Measurements from ENCODE around the gene TMEM184A.

Gene TMEM184A

DNA sequence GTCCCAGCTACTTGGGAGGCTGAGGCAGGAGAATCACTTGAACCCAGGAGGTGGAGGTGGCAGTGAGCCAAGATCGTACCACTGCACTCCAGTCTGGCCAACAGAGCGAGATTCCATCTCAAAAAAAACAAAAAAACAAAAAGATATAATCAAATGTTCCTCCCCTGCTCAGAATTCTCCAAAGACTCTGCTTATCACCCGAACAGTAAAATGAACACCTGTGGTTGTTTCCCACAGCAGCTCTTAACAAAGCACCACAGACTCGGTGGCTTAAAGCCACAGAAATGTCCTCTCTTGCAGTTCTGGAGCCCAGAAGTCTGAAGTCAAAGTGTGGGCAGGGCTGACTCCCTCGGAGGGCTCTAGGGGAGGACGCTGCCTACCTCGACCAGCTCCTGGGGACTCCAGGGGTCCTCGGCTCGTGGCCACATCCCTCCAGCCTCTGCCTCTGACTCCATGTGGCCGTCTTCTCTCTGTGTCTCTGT, 47.7 kb downstream of the TMEM184A start:
- no peak overlapping the region for H3K4me2 ChIP-seq (ENCODE audit: low read length)
- H3K9me3 ChIP-seq (ENCODE audit: insufficient read depth, low read length) = no peaks in the 10 kb centered on the region
- H2AFZ ChIP-seq (ENCODE audit: low read depth, low read length) = no peak overlapping the region
- no peaks in the 10 kb centered on the region for H3K36me3 ChIP-seq (replicated peaks; ENCODE audit: low read depth, low read length)
- no peak overlapping the region for H3K27ac ChIP-seq (ENCODE audit: low read length)
- no peaks in the 10 kb centered on the region for H4K20me1 ChIP-seq (ENCODE audit: insufficient read depth, low read length)
- no peak overlapping the region for H3K9ac ChIP-seq (ENCODE audit: low read length)
- H3K4me3 ChIP-seq (ENCODE audit: low read length) = no peak overlapping the region
- TF ChIP-seq, protein P1, sequence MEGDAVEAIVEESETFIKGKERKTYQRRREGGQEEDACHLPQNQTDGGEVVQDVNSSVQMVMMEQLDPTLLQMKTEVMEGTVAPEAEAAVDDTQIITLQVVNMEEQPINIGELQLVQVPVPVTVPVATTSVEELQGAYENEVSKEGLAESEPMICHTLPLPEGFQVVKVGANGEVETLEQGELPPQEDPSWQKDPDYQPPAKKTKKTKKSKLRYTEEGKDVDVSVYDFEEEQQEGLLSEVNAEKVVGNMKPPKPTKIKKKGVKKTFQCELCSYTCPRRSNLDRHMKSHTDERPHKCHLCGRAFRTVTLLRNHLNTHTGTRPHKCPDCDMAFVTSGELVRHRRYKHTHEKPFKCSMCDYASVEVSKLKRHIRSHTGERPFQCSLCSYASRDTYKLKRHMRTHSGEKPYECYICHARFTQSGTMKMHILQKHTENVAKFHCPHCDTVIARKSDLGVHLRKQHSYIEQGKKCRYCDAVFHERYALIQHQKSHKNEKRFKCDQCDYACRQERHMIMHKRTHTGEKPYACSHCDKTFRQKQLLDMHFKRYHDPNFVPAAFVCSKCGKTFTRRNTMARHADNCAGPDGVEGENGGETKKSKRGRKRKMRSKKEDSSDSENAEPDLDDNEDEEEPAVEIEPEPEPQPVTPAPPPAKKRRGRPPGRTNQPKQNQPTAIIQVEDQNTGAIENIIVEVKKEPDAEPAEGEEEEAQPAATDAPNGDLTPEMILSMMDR (IDR thresholded peaks at IDR 0.05; ENCODE audit: low read depth, low read length) = no peak
- no peak for TF ChIP-seq EZH2phosphoT487 (IDR thresholded peaks at IDR 0.05; ENCODE audit: low read depth)
- peaks cover 9% of the 10 kb centered on the region; the same call in 1 of the 2 replicates for H3K4me1 ChIP-seq (ENCODE audit: low read length)
- no peaks in the 10 kb centered on the region for H3K27me3 ChIP-seq (ENCODE audit: low read depth, low read length)
- peaks cover 8% of the 10 kb centered on the region for H3K79me2 ChIP-seq (ENCODE audit: low read length)

DNA sequence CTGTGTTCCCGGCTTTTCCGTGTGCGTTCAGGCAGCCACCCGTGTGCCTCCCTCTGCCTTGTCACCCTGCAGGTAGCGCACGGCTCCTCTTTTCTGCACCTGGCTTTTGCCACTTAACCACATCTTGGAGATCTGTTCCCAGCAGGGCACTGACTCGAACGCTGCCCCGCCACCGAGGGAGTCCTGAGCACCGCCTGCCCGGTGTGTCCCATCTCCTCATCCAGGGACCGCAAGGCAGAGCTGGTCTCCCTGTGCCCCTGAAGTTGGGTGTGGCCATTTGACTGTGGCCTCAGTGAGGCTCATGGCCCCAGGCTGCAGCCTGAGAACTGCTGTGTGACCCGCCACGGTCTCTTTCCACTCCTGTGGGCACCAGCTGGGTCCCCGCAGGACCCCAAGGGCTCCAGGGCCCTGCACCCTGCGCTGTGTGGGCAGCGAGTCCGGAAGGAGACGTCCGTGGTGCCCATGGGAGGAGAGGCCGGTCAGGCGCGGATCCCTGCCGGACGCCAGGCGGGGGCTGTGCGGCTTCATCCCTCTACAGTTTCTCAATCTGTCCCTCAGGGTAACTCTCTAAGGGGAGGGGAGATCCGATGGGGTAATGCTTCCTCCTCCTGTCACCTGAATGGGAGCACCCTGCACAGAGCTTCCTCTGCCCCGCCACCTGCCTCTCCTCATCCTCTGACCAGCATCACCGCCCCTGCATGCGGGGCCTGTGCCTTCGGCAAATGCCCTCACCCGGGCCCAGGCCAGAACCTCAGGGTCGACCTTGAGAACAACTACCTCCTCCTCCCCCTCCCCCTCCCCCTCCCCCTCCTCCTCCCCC, 50.1 kb downstream of the TMEM184A start:
- H3K9ac ChIP-seq (ENCODE audit: low read length) = no peak overlapping the region
- H3K36me3 ChIP-seq (replicated peaks; ENCODE audit: low read depth, low read length) = no peaks in the 10 kb centered on the region
- no peak overlapping the region for H3K27ac ChIP-seq (ENCODE audit: low read length)
- no peak overlapping the region for H2AFZ ChIP-seq (ENCODE audit: low read depth, low read length)
- no peaks in the 10 kb centered on the region for H4K20me1 ChIP-seq (ENCODE audit: insufficient read depth, low read length)
- TF ChIP-seq, protein P1 (IDR thresholded peaks at IDR 0.05; ENCODE audit: low read depth, low read length) = no peak
- TF ChIP-seq EZH2phosphoT487 (IDR thresholded peaks at IDR 0.05; ENCODE audit: low read depth) = no peak
- H3K79me2 ChIP-seq (ENCODE audit: low read length) = peaks cover 28% of the 10 kb centered on the region
- peak overlapping the region; percentile 44 for H3K4me2 ChIP-seq (ENCODE audit: low read length)
- H3K27me3 ChIP-seq (ENCODE audit: low read depth, low read length) = no peaks in the 10 kb centered on the region
- no peaks in the 10 kb centered on the region for H3K9me3 ChIP-seq (ENCODE audit: insufficient read depth, low read length)
- H3K4me3 ChIP-seq (ENCODE audit: low read length) = peak overlapping the region; percentile 38; the same call in 1 of the 2 replicates
- H3K4me1 ChIP-seq (ENCODE audit: low read length) = peaks cover 9% of the 10 kb centered on the region; the same call in 1 of the 2 replicates

- Histone ChIP-seq H3K4me2 (ENCODE audit: low read length) (peak within 1 kb of the TSS; percentile 80), H3K9ac (ENCODE audit: low read length) (peak within 1 kb of the TSS; percentile 72), H3K79me2 (ENCODE audit: low read length) (peaks cover 28% of the 10 kb centered on the region), H3K27ac (ENCODE audit: low read length) (no peak within 1 kb of the TSS), H3K27me3 (ENCODE audit: low read depth, low read length) (no peaks in the 10 kb centered on the region), H2AFZ (ENCODE audit: low read depth, low read length) (peak within 1 kb of the TSS; percentile 70; the same call in 1 of the 2 replicates), H3K4me3 (ENCODE audit: low read length) (peak within 1 kb of the TSS; percentile 98), H3K9me3 (ENCODE audit: insufficient read depth, low read length) (no peaks in the 10 kb centered on the region), H4K20me1 (ENCODE audit: insufficient read depth, low read length) (no peaks in the 10 kb centered on the region), H3K4me1 (ENCODE audit: low read length) (peaks cover 9% of the 10 kb centered on the region; the same call in 1 of the 2 replicates), H3K36me3 (replicated peaks; ENCODE audit: low read depth, low read length) (no peaks in the 10 kb centered on the region)
- no peak for TF ChIP-seq EZH2phosphoT487 (IDR thresholded peaks at IDR 0.05; ENCODE audit: low read depth)
- TF ChIP-seq, protein P1 (IDR thresholded peaks at IDR 0.05; ENCODE audit: low read depth, low read length) = peak; percentile 59
Measured at GRCh38 chr7:1503816-1504775, 51.9 kb downstream of the TMEM184A start, which contains the start of gene INTS1. INTS1 (minus strand) TSS chr7:1504389; CDS start chr7:1503960, 429 bp downstream.
